Measurements from ENCODE around the gene TMEM175.
A peak's percentile ranks its signal among the peaks of the same experiment; 100 is the strongest.

The TMEM175 gene

GRCh38 chr4:931194-931959 is 883 bp upstream of the TMEM175 start (continued):
- no peak for TF ChIP-seq PRDM10 (tag by site-specific recombination; IDR thresholded peaks at IDR 0.05)
- peak; percentile 59 for TF ChIP-seq GLIS2 (tag by site-specific recombination; IDR thresholded peaks at IDR 0.05)
- TF ChIP-seq AEBP2 (tag by site-specific recombination; IDR thresholded peaks at IDR 0.05; ENCODE audit: borderline replicate concordance), result no peak
- TF ChIP-seq, protein P1, sequence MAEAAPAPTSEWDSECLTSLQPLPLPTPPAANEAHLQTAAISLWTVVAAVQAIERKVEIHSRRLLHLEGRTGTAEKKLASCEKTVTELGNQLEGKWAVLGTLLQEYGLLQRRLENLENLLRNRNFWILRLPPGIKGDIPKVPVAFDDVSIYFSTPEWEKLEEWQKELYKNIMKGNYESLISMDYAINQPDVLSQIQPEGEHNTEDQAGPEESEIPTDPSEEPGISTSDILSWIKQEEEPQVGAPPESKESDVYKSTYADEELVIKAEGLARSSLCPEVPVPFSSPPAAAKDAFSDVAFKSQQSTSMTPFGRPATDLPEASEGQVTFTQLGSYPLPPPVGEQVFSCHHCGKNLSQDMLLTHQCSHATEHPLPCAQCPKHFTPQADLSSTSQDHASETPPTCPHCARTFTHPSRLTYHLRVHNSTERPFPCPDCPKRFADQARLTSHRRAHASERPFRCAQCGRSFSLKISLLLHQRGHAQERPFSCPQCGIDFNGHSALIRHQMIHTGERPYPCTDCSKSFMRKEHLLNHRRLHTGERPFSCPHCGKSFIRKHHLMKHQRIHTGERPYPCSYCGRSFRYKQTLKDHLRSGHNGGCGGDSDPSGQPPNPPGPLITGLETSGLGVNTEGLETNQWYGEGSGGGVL (tag by site-specific recombination; IDR thresholded peaks at IDR 0.05), result 0 out of 2 replicates have a peak, but pooled peaks have one; percentile 19
- TF ChIP-seq ZNF529 (tag by site-specific recombination; IDR thresholded peaks at IDR 0.05; ENCODE audit: insufficient replicate concordance), result no peak
- TF ChIP-seq ZNF302 (tag by site-specific recombination; IDR thresholded peaks at IDR 0.05; ENCODE audit: low read depth), result no peak
- TF ChIP-seq BCL11B (tag by site-specific recombination; IDR thresholded peaks at IDR 0.05; ENCODE audit: low read depth), result no peak
- TF ChIP-seq ZNF518A (tag by site-specific recombination; conservative IDR thresholded peaks at IDR 0.05; ENCODE audit: low read depth), result no peak
- TF ChIP-seq ZNF362 (tag by site-specific recombination; IDR thresholded peaks at IDR 0.05), result no peak
- no peak for TF ChIP-seq ZNF707 (tag by site-specific recombination; IDR thresholded peaks at IDR 0.05)
- TF ChIP-seq ZNF24 (tag by site-specific recombination; IDR thresholded peaks at IDR 0.05), result 0 out of 2 replicates have a peak, but pooled peaks have one; percentile 1
- TF ChIP-seq, protein P2, sequence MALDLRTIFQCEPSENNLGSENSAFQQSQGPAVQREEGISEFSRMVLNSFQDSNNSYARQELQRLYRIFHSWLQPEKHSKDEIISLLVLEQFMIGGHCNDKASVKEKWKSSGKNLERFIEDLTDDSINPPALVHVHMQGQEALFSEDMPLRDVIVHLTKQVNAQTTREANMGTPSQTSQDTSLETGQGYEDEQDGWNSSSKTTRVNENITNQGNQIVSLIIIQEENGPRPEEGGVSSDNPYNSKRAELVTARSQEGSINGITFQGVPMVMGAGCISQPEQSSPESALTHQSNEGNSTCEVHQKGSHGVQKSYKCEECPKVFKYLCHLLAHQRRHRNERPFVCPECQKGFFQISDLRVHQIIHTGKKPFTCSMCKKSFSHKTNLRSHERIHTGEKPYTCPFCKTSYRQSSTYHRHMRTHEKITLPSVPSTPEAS (tag by site-specific recombination; IDR thresholded peaks at IDR 0.05), result no peak
- no peak for TF ChIP-seq ZNF768 (tag by site-specific recombination; IDR thresholded peaks at IDR 0.05)
- no peak for TF ChIP-seq IKZF3 (tag by site-specific recombination; IDR thresholded peaks at IDR 0.05)
- TF ChIP-seq SCRT2 (tag by site-specific recombination; IDR thresholded peaks at IDR 0.05), result 0 out of 2 replicates have a peak, but pooled peaks have one; percentile 21
- TF ChIP-seq ZBTB1 (tag by site-specific recombination; IDR thresholded peaks at IDR 0.05), result no peak
- TF ChIP-seq KLF8 (tag by site-specific recombination; IDR thresholded peaks at IDR 0.05), result no peak
- TF ChIP-seq, protein P3, sequence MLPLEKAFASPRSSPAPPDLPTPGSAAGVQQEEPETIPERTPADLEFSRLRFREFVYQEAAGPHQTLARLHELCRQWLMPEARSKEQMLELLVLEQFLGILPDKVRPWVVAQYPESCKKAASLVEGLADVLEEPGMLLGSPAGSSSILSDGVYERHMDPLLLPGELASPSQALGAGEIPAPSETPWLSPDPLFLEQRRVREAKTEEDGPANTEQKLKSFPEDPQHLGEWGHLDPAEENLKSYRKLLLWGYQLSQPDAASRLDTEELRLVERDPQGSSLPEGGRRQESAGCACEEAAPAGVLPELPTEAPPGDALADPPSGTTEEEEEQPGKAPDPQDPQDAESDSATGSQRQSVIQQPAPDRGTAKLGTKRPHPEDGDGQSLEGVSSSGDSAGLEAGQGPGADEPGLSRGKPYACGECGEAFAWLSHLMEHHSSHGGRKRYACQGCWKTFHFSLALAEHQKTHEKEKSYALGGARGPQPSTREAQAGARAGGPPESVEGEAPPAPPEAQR (tag by site-specific recombination; IDR thresholded peaks at IDR 0.05), result no peak
- no peak for TF ChIP-seq MYNN (tag by site-specific recombination; IDR thresholded peaks at IDR 0.05; ENCODE audit: borderline replicate concordance)
- TF ChIP-seq GLIS1 (tag by site-specific recombination; IDR thresholded peaks at IDR 0.05), result peak; percentile 76
- TF ChIP-seq KLF16 (tag by site-specific recombination; IDR thresholded peaks at IDR 0.05), result no peak
- no peak for TF ChIP-seq ZNF175 (tag by site-specific recombination; IDR thresholded peaks at IDR 0.05)
- no peak for TF ChIP-seq ZNF157 (tag by site-specific recombination; IDR thresholded peaks at IDR 0.05)

Data from HEK293 (cell line).